GM21717 (cell line): ENCODE data around the gene REV3L.
"Not testable (repeated sequence)": the region's sequence is repeated elsewhere in the genome, so short reads cannot be mapped to it uniquely, and the experiment has no call there.

Experiments
- ATAC-seq: cut with Tn5 transposase; IDR thresholded peaks from one replicate; pipeline ENCODE4 v1.9.1; 2021; ENCODE audit warnings: mild to moderate bottlenecking, moderate library complexity; ENCODE audit not compliant: unreplicated experiment

REV3L gene

DNA sequence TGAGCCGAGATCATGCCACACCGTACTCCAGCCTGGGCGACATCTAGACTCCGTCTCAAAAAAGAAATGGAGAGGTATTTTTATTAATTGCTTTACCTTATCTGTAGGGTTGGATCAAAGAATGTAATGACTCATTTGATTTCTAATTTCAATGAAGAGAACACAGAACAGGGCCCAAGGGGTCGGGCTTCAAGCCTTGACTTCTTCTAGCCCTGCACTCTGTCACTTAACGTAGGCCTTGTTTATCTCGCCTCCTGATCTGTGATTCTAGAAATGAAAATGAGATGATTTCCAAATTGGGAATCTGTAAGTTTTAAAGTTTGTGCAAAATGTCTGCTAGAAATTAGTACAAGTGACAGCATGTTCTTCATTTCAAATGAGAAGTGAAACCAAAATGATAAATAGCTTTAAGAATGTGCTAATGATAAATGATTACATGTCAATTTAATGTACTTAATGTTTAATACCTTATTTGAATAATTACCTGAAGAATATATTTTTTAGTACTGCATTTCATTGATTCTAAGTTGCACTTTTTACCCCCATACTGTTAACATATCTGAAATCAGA lies 215.2 kb downstream of the REV3L start:
- no peak for ATAC-seq

GRCh38 chr6:111266276-111266675 lies 216.7 kb downstream of the REV3L start:
- ATAC-seq = no peak

- ATAC-seq = no peak
These were observed 217.2 kb downstream of the REV3L start for GRCh38 chr6:111265842-111266241.

- ATAC-seq = no peak
These were observed 219.2 kb downstream of the REV3L start for GRCh38 chr6:111263837-111264236.

DNA sequence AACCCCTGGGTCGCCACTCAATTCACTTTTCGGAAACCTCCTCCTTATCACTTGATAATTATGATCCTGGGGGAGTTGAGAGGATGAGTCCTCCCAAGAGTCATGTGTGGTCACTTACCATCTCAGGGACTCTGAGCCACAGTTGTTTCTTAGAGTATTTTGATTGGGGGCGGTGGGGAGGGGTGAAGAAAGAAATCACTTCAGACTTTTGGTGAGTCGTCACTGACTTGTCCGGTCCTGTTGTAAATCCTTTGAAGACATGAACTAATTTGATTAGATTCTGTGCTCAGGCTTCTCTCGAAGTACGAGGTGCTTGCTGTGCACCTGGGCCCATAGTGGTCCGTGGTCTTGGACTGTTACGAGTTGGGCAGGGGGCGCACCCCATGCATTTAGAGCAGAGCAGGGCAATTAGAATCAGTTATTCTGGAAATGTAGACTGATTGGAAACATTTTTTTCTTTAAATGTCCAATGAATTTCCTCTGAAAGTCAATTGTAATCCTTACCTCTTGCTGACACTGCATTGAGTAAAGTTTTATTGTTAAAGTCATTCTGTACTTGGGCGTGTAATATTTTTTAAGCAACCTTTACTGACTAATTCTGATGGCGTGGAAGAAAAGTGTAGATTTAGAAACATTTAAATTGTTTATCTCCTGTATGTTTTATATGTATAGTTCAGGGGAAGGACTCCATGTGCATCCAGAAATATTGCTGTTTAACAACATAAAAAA lies 222.3 kb downstream of the REV3L start:
- ATAC-seq = no peak

DNA sequence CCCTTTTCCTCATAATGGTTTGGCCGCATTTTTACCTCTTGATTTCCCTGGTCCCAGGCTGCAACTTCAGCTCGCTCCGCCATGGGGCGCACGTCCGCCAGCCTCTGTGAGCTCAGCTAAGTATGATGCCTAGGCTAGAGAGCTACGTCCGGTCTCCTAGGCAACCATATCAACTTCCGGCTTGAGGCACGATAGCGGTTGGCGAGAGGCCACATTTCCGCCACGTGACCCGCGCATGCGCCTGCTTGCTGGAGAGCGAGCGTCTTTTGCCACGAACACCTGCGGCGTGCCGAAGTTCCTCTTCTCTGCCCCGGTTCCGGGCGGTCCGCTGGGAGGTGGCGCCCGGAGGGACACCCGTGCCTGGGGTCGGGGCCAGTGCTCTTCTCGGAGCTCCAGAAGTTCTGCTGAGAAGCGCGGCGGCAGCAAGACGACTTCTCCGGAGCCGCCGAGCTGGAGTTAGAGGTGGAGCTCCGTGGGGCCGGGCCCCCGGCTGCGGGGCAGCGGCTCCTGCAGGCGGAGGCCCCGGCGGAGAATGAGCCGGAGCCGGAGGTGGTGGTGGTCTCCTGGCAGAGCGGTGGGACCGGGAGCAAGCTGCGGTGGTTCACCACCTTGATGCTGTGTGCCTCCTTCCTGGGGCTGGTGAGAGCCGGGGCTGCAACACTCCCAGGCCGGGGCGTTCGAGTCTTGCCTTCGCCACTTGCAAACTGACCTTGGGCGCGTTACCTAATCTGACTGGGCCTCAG lies 223.8 kb downstream of the REV3L start:
- peak; percentile 98 for ATAC-seq

- ATAC-seq = no peak
These were observed 224.4 kb downstream of the REV3L start for GRCh38 chr6:111258615-111259088.

GRCh38 chr6:111258010-111258409 lies 225.0 kb downstream of the REV3L start:
- no peak for ATAC-seq

DNA sequence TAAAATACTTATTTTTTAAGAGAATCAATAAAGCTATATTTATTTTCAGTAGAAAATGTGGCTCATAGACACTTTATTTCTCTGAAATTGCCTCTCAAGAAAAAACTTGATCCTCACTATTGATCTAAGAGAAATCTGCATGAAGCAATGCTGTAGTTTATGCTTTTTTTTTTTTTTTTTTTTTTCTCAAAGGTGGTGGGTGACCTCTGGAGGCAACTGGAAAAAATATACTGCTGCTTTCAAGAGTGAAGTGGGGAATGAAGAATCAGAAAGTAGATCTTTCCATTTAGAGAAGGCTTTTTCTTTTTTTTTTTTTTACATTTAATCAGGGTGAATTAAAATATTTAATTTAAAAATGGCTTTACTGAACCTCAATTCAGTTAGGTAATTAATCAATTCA lies 226.4 kb downstream of the REV3L start:
- no peak for ATAC-seq

DNA sequence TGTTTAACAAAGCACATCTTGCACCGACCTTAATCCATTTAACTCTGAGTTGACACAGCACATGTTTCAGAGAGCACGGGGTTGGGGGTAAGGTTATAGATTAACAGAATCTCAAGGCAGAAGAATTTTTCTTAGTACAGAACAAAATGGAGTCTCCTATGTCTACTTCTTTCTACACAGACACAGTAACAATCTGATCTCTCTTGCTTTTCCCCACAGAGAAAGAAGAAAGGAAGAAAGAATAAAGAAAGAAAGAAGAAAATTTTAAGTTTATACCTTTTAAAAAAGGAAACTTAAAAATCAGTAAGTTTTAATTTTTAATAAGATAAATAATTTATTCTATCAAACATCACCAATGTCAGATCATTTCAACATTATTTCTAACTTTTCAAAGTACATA lies 227.2 kb downstream of the REV3L start:
- not testable (repeated sequence) for ATAC-seq

GRCh38 chr6:111254779-111255166 lies 228.2 kb downstream of the REV3L start:
- no peak for ATAC-seq

DNA sequence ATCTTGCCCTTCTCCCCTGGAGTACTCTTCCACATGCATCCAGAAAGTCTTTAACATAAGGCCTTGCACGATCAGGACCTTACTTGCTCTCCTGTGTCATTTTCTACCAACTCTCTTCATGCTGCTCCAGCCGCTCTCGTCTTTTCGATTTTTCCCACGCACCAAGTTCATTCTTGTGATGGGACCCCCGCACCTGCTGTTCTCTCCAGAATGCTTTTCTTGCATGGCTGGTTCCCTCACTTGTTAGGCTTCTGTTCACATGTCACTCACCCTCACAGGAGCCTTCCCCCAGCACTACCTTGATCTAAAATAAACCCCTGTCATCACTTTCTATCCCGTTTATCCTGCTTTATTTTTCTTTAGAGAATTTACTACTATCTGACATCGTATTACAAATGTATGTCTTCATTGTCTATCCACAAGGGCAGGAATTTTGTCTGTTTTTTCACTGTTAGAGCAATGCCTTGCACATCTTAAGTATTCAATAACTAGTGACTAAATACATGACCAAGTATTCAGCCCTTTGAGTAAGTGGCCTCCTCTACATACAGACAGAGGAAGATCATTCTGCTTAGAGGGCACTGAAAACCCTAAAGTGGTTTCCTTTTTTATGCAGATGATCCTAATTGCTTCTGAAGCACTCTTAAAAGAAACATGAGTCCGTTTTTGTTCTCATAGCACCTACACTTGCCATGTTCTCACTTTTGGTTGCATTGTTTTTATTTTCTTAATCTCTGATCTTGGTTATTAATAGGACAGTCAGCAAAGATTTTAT lies 228.8 kb downstream of the REV3L start:
- no peak for ATAC-seq

GRCh38 chr6:111252726-111253125 lies 230.3 kb downstream of the REV3L start:
- ATAC-seq = no peak

DNA sequence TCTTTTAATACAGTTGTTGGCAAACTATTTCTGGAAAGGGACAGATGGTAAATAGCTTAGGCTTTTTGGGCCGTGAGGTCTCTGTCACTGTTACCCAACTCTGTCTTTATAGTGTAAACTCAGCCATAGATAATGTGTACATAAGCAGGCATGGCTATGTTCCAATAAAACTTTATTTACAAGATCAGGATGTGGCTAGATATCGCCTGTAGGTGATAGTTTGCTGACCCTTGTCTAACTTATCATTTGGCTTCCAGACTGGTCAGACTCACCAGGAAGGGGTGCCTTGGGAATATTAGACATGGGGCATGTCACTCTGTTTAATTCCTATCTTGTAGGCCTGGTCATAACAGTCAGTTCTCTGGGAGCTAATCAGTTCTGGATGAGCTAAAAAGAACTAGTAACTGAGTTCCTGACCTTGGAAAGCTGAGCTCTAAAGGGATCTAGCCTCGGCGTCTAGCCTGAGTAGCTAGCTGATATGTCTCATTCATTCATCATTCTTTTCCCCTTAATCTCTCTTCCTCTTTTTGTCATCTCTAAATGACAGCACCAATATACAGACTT lies 232.1 kb downstream of the REV3L start:
- no peak for ATAC-seq
